Nephron (organoid): Measurements from ENCODE around the gene KBTBD13.

Source experiments
- H3K27ac Mint-ChIP-seq, 3 experiments: 2 replicates each; pipeline ENCODE4 v1.8.0; 2020; ENCODE audit warnings: mixed read lengths in 3 of 3, mild to moderate bottlenecking in 2 of 3, moderate library complexity in 1 of 3
- H3K27me3 Mint-ChIP-seq: 2 replicates; pipeline ENCODE4 v1.8.0; 2021; ENCODE audit warnings: low read depth, mild to moderate bottlenecking, moderate library complexity, mixed read lengths
- H3K36me3 Mint-ChIP-seq: 2 replicates; pipeline ENCODE4 v1.8.0; 2020; ENCODE audit warnings: low read depth, mixed read lengths
- H3K4me1 Mint-ChIP-seq: 2 replicates; pipeline ENCODE4 v1.8.0; 2020; ENCODE audit warnings: mixed read lengths
- H3K4me3 Mint-ChIP-seq, 3 experiments: 2 replicates each; pipeline ENCODE4 v1.8.0; 2020; ENCODE audit warnings: mild to moderate bottlenecking in 3 of 3, mixed read lengths in 3 of 3, moderate library complexity in 2 of 3
- H3K9me3 Mint-ChIP-seq: 2 replicates; pipeline ENCODE4 v1.8.0; 2020; ENCODE audit warnings: mixed read lengths
- CTCF ChIP-seq, 3 experiments: fragments of 200-600 bp; sonication (generic); IDR thresholded peaks; one replicate each; pipeline ENCODE4 v1.5.0; 2021; ENCODE audit warnings: antibody characterized with exemption in 3 of 3; ENCODE audit not compliant: unreplicated experiment in 3 of 3

The KBTBD13 gene

GRCh38 chr15:65029736-65030208 lies 46.8 kb upstream of the KBTBD13 start:
- Mint-ChIP-seq H3K27ac (no peak overlapping the region), H3K4me3 (peak overlapping the region; percentile 78 to 91 (median 89)), H3K36me3 (peaks cover 13% of the 10 kb centered on the region), H3K9me3 (no peaks in the 10 kb centered on the region), H3K27me3 (peaks cover 9% of the 10 kb centered on the region), H3K4me1 (peaks cover 24% of the 10 kb centered on the region)
- no peak for TF ChIP-seq CTCF (IDR thresholded peaks at IDR 0.05; ENCODE audit: unreplicated experiment in 3 of 3)

- H3K4me3 Mint-ChIP-seq, result peak overlapping the region; percentile 1 to 19 (median 4)
- peaks cover 9% of the 10 kb centered on the region for H3K27me3 Mint-ChIP-seq
- peaks cover 26% of the 10 kb centered on the region for H3K4me1 Mint-ChIP-seq
- H3K36me3 Mint-ChIP-seq, result no peaks in the 10 kb centered on the region
- peak overlapping the region in 2 of 3 experiments; percentile 34 to 42 for H3K27ac Mint-ChIP-seq
- TF ChIP-seq CTCF (IDR thresholded peaks at IDR 0.05; ENCODE audit: unreplicated experiment in 3 of 3), result peak; percentile 65 to 73 (median 72)
- no peaks in the 10 kb centered on the region for H3K9me3 Mint-ChIP-seq
These were observed 43.6 kb upstream of the KBTBD13 start for GRCh38 chr15:65032801-65033537.

GRCh38 chr15:65033659-65034269 lies 42.8 kb upstream of the KBTBD13 start:
- Mint-ChIP-seq H3K36me3 (no peaks in the 10 kb centered on the region), H3K9me3 (no peaks in the 10 kb centered on the region), H3K27ac (peak overlapping the region in 2 of 3 experiments; percentile 60 to 67), H3K4me3 (no peak overlapping the region), H3K4me1 (peaks cover 21% of the 10 kb centered on the region), H3K27me3 (peaks cover 9% of the 10 kb centered on the region)
- peak; percentile 50 to 56 (median 51) for TF ChIP-seq CTCF (IDR thresholded peaks at IDR 0.05; ENCODE audit: unreplicated experiment in 3 of 3)

- Mint-ChIP-seq H3K27me3 (peaks cover 9% of the 10 kb centered on the region), H3K4me1 (peaks cover 23% of the 10 kb centered on the region), H3K27ac (no peak overlapping the region), H3K9me3 (no peaks in the 10 kb centered on the region), H3K36me3 (no peaks in the 10 kb centered on the region), H3K4me3 (no peak overlapping the region)
- TF ChIP-seq CTCF (IDR thresholded peaks at IDR 0.05; ENCODE audit: unreplicated experiment in 3 of 3), result no peak
These were observed 41.8 kb upstream of the KBTBD13 start for GRCh38 chr15:65034719-65035118.

- peaks cover 23% of the 10 kb centered on the region for H3K4me1 Mint-ChIP-seq
- H3K4me3 Mint-ChIP-seq, result no peak overlapping the region
- H3K9me3 Mint-ChIP-seq, result no peaks in the 10 kb centered on the region
- peak overlapping the region; percentile 58 to 87 (median 69) for H3K27ac Mint-ChIP-seq
- H3K27me3 Mint-ChIP-seq, result no peaks in the 10 kb centered on the region
- TF ChIP-seq CTCF (IDR thresholded peaks at IDR 0.05; ENCODE audit: unreplicated experiment in 3 of 3), result no peak
- H3K36me3 Mint-ChIP-seq, result no peaks in the 10 kb centered on the region
These were observed 39.2 kb upstream of the KBTBD13 start for GRCh38 chr15:65037309-65037708.
